ENCODE data around the gene GRHL1.

GRCh38 chr2:9965119-9965822 is 13.8 kb downstream of the GRHL1 start:
- TF ChIP-seq POLR2AphosphoS5 (IDR thresholded peaks at IDR 0.05) (no peak), CTCF (IDR thresholded peaks at IDR 0.05 in 8 of 11, conservative IDR thresholded peaks at IDR 0.05 in 3 of 11) (no peak), POLR2A (IDR thresholded peaks at IDR 0.05) (no peak)
